Renal cortex interstitium (tissue), 11 donors: ENCODE data around the gene PLD2. TPM values are rescaled to one million over a fixed set of nuclear protein-coding genes. Genes with fewer than 3 reads are reported as not detected.
A peak's percentile ranks its signal among the peaks of the same experiment; 100 is the strongest.
"Not testable (repeated sequence)": the region's sequence is repeated elsewhere in the genome, so short reads cannot be mapped to it uniquely, and the experiment has no call there.

Experiments
- DNase-seq, 11 donors: peaks; one replicate each; pipeline ENCODE4 v3.0.0-alpha.2; 2013; ENCODE audit warnings: low read depth in 9 of 11, low spot score in 4 of 11; ENCODE audit errors: extremely low read depth in 1 of 11
- polyA plus RNA-seq, 3 donors: library from polyadenylated mRNA; unstranded; fragments of 120-200 nt; gene quantifications; one replicate each; pipeline ENCODE4 v1.2.1, GENCODE V29; 2013; ENCODE audit not compliant: insufficient read length in 3 of 3

The PLD2 gene
- polyA plus RNA-seq, 3 donors: 34.3 to 51.2 (median 38.1) TPM

- no peak for DNase-seq
Measured at GRCh38 chr17:4822835-4823234, 15.9 kb downstream of the PLD2 start.

GRCh38 chr17:4823373-4824089 is 16.6 kb downstream of the PLD2 start:
- DNase-seq: no peak

DNA sequence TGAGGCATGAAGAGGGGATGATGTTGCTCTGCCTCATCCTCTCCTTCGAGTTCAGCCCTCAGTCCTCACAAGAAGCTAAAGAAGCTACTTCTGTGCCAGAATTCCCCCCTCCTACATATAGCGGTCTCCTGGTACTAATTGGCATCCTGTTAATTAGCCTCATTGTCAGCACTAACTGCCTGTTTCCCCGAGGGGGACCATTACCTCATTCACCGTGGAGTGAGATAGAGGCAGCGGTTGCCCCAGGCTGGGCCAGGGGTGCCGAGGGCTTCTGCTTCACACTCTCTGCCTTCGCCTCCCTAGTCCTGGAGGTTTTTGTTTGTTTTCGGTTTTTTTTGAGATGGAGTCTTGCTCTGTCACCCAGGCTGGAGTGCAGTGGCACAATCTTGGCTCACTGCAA is 20.4 kb downstream of the PLD2 start:
- DNase-seq: no peak

- DNase-seq: not testable (repeated sequence)
Measured at GRCh38 chr17:4832829-4833177, 25.9 kb downstream of the PLD2 start.

GRCh38 chr17:4833178-4833940 is 26.4 kb downstream of the PLD2 start, which contains the start of gene MINK1:
MINK1 (plus strand) TSS chr17:4833340; CDS start chr17:4833584, 244 bp downstream.
- peak; percentile 88 to 95 (median 91) for DNase-seq

DNA sequence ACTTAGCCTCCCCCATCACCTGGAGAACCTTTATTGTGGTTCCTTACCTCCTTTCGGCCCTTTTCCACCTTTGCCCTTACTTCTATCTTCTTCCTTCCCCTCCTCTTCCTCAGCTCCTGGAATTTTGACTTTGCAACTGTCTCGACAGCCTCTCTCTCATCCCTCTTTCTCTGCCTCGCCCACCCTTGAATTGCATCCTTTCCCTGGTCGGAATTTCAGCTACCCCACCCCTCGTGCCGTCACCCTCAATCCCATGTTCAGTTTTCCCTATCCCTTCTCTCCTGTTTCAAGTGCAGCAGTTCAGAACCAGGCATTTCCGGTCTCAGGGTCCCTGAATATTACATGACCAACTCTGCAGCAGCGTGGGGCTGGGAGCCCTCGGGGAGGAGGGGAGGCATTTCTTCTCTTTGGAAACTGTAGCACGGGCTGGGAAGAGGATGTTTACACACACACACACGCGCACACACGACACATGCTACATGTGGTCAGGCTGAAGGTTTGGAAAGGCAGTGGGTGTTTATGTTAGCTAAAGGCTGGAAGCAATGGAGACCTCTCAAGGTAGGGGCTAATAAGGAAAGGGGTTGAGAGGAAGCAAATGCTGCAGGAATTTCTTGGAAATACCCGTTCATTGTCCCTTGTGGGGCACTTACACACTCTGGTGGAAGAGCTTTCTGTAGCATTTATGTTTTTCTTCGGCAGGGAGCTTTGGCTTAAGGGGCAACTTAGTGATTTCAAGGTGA is 27.2 kb downstream of the PLD2 start:
- peak in 10 of 11 donors; percentile 36 to 78 (median 53) for DNase-seq

GRCh38 chr17:4834681-4835020 is 27.7 kb downstream of the PLD2 start:
- no peak for DNase-seq

DNA sequence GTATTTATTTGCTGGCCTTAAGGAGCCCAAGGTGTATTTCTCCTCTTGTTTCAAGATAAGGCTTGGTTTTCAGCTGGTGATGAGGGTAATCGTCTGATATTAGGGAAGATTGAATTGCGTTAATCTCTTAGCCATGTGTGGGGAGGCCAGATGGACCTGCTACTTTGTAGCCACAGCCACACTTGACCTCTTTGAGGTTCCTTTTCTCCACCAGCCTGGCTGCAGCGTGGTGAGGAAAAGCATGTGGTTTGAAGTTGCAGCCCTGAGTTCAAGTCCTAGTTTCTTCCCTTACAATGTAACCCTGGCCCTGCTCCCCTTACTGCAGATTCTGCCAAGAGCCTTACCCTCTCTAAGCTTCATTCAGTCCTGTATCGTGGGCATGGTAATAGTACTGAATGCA is 29.3 kb downstream of the PLD2 start:
- no peak for DNase-seq

GRCh38 chr17:4837471-4838308 is 30.7 kb downstream of the PLD2 start:
- DNase-seq: no peak

DNA sequence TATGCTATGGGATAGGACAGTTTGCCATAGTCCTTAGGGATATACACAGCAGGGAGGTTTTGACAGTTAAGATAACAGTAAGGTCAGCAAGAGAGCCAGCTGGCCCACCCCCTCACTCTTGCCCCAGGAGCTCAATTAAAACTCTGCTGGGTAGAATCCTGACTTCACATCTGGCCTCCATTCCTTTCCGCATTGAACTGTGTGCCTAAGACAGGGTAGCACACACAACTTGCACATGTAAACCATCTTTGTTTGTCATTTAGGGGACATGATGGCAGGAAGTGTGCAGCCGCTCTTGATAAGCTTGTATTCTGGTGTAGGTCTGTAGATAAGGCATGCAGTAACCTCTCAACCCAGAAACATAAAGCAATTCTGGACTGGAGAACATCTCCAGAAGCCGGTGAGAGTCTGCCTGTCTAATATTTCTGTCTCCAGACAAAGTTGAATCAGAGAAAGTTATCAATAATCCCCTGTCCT is 31.4 kb downstream of the PLD2 start:
- DNase-seq: no peak

GRCh38 chr17:4839221-4839620 is 32.3 kb downstream of the PLD2 start:
- no peak for DNase-seq

GRCh38 chr17:4839965-4840892 is 33.3 kb downstream of the PLD2 start:
- DNase-seq: no peak

DNA sequence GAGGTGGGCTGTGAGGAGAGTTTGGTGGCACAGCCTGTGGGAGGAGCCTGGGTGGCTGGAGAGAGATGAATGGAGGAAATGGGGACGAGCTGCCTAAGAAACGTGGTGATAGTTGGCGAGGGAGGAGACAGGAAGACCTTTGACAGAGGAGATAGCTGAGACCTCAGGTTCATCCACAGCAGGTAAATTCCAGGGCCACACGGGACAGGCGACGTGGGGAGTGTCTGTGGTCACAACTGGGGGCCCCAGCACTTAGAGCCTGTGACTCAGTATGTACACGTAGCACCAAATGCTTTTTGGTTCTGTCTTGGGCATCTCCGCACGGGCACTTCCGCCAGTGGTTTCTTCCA is 33.9 kb downstream of the PLD2 start:
- no peak for DNase-seq

DNA sequence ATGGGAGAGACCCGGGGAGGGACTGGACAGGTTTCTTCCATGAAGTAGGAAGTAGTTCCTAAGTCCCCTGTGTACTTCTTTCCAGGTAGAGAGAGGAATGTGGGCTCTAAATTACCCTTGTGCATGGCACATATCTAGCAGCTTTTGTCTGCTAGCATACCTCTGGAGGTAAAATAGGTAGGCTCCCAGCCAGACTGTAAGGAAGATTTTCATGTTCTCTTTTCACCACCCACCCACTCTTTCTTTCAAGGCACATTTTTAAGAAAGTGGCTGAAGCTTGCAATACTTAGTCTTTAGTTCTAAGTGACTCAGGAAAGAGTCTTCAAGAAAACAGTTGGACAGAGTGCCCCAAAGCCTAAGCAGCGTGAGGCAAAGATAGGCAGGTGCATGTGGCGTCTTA is 35.4 kb downstream of the PLD2 start:
- no peak for DNase-seq

GRCh38 chr17:4843321-4844000 is 36.5 kb downstream of the PLD2 start:
- no peak for DNase-seq

DNA sequence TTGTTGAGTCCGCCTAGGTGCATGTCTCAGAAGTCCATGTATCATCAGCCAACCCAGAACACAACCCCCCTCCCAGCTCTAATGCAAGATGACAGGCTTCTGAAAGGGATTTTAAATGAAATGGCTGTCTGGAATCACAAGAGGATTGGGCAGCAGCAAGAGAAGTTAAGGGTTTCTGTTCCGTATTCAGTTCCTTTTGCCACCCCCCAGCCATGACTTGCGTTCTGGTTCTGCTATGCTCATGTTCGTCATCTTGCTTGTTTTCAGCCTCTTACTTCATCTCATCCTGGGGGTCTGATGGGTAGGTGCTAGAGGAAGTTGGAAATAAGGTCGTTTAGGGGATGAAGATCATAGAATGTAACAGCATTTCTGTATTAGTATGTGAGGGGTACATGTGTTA is 38.2 kb downstream of the PLD2 start:
- no peak for DNase-seq

DNA sequence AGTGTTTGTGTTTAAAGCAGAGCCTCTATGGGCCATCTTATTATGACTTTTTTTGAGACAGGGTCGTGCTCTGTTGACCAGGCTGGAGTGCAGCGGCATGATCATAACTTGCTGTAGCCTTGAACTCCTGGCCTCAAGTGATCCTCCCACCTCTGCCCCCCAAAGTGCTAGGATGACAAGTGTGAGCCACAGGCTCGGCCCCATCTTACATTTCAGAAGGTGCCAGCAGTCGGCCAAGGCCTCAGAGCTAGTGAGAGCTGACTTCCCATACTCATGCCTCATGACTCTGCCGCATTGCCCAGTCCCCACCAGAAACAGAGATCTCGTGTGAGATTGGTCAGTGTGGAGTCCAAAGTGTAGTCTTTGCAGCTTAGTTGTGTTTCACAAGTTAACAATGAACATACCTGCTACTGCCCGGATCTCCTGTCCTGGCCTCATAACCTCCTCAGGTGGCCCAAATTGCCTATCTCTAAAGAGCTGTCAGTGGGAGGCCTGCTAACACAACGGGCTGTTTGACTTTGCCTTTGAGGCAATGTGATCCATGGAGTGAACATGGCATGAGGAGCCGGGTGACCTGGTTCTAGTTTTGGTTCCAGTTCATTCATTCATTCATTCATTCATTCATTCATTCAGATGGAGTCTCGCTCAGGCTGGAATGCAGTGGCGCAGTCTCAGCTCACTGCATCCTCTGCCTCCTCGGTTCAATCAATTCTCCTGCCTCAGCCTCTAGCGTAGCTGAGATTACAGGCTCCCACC is 39.9 kb downstream of the PLD2 start:
- DNase-seq: no peak
